Mesothelial cell of epicardium (in vitro differentiated cells): ENCODE results near the gene NOC4L. TPM values are rescaled to one million over a fixed set of nuclear protein-coding genes. Genes with fewer than 3 reads are reported as not detected.

Source experiments
- DNase-seq, 2 experiments: peaks; one replicate each; pipeline ENCODE4 v3.0.0; 2021; ENCODE audit warnings: low spot score in 2 of 2; ENCODE audit not compliant: unreplicated experiment in 2 of 2
- H3K27ac Mint-ChIP-seq: 2 replicates; pipeline ENCODE4 v1.8.0; 2021; ENCODE audit warnings: mixed read lengths
- H3K27me3 Mint-ChIP-seq: 2 replicates; pipeline ENCODE4 v1.8.0; 2021; ENCODE audit warnings: low read depth, mixed read lengths
- H3K36me3 Mint-ChIP-seq: 2 replicates; pipeline ENCODE4 v1.8.0; 2021; ENCODE audit warnings: mixed read lengths
- H3K4me1 Mint-ChIP-seq: 2 replicates; pipeline ENCODE4 v1.8.0; 2021; ENCODE audit warnings: mixed read lengths
- H3K4me3 Mint-ChIP-seq: 2 replicates; pipeline ENCODE4 v1.8.0; 2021; ENCODE audit warnings: mild to moderate bottlenecking, moderate library complexity, mixed read lengths
- H3K9me3 Mint-ChIP-seq: 2 replicates; pipeline ENCODE4 v1.8.0; 2021; ENCODE audit warnings: mixed read lengths
- CTCF ChIP-seq: fragments of 200-600 bp; sonication (generic); IDR thresholded peaks from one replicate; pipeline ENCODE4 v1.5.0; 2021; ENCODE audit warnings: antibody characterized with exemption; ENCODE audit not compliant: unreplicated experiment
- total RNA-seq: library from RNA; stranded (reverse); gene quantifications from 3 replicates; pipeline ENCODE4 v1.2.1, GENCODE V29; 2021

The NOC4L gene
- total RNA-seq, 1 donor from 2014 or later: 25.1 TPM

DNA sequence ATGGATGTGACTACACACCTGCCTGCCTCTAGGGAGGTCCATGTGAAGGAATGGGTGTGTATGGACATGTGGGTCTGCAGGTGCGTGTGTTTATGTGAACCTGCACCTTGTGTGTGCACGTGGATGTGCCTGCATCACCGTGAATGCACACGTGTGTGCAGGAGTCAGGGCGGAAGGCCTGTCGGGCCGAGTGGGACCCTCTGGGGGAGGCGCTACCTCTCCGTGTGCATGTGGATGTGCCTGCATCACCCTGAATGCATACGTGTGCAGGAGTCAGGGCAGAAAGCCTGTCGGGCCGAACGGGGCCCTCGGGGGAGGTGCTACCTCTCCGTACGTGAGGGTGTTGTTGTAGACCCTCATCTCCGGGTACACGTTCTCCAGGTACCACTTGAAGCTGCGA is 56.5 kb downstream of the NOC4L start:
- Mint-ChIP-seq H3K27ac (no peak overlapping the region), H3K36me3 (no peaks in the 10 kb centered on the region), H3K4me3 (no peak overlapping the region), H3K9me3 (no peaks in the 10 kb centered on the region), H3K4me1 (no peaks in the 10 kb centered on the region), H3K27me3 (peaks cover 49% of the 10 kb centered on the region)
- DNase-seq: no peak
- no peak for TF ChIP-seq CTCF

DNA sequence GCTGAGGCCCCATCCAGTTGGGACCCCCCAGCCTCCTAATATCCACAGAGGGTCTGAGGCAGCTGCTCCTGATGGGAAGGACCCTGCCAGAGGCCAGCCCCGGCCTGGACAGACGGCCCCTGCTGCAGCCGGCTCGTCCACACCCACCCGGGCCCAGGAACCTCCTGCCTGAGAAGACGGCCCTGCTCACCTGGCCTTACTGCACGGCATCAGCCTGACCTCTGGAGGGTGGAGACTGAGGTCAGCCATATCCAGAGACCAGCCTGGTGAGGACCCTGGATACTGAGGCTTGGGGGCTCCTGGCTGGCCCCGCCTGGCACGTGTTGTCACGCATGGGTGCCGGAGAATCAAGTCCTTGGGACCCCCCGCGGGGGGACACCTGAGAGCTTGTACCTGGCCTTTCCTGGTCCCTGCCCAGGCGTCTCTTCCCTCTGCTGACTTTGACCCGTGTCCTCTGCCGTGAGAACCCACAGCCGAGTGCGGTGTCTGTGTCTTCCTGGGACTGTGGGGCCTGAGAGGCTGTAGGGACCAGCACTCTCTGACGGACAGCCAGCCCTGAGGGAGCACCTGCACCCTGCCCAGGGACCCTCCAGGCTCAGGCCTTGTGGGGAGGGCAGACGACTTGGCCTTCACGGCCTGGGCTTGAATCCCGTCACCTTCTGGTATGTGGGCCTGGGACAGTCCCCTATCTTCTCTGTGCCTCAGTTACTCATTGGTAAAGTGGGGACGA is 57.3 kb downstream of the NOC4L start:
- peaks cover 51% of the 10 kb centered on the region for H3K27me3 Mint-ChIP-seq

More for the DNA sequence above, 57.3 kb downstream of the NOC4L start:
- Mint-ChIP-seq H3K9me3 (no peaks in the 10 kb centered on the region), H3K4me1 (no peaks in the 10 kb centered on the region), H3K36me3 (no peaks in the 10 kb centered on the region), H3K27ac (no peak overlapping the region), H3K4me3 (no peak overlapping the region)
- DNase-seq: no peak
- TF ChIP-seq CTCF: no peak

Other genes with a start within 250 kb of the NOC4L start
- 88.8 to 104 TPM (median 93.0 TPM) in 3 replicates for gene ULK1, start 249.8 kb upstream of the NOC4L start, total RNA-seq
- 25.5 to 28.2 TPM (median 27.4 TPM) in 3 replicates for gene PUS1, start 215.2 kb upstream of the NOC4L start, total RNA-seq
- gene EP400, start 194.5 kb upstream of the NOC4L start, total RNA-seq: 74.0 to 77.9 TPM (median 75.3 TPM) in 3 replicates
- 31.4 to 34.0 TPM (median 32.5 TPM) in 3 replicates for gene DDX51, start 138 bp upstream of the NOC4L start, total RNA-seq
- 3.5 to 4.8 TPM (median 3.7 TPM) in 3 replicates for gene GALNT9, start 185.1 kb downstream of the NOC4L start, total RNA-seq